Measurements from ENCODE around the gene TAAR6.
"Not testable (repeated sequence)": the region's sequence is repeated elsewhere in the genome, so short reads cannot be mapped to it uniquely, and the experiment has no call there.

The TAAR6 gene

DNA sequence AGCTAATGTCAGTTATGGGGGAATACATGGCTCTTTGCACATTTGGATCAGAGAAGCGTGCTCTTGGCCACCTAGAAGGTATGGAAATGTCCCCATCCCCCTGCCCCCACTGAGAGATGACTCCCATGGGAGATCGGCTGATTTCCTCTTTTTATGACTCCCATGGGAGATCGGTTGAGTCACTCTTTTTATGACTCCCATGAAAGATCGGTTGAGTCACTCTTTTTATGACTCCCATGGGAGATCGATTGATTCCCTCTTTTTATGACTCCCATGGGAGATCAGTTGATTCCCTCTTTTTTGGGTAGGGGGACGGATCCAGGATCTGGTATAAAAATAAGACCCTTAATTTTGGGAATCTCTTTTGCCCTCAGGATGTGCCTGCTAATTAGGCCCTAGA lies 42.3 kb upstream of the TAAR6 start:
- TF ChIP-seq, protein P1, sequence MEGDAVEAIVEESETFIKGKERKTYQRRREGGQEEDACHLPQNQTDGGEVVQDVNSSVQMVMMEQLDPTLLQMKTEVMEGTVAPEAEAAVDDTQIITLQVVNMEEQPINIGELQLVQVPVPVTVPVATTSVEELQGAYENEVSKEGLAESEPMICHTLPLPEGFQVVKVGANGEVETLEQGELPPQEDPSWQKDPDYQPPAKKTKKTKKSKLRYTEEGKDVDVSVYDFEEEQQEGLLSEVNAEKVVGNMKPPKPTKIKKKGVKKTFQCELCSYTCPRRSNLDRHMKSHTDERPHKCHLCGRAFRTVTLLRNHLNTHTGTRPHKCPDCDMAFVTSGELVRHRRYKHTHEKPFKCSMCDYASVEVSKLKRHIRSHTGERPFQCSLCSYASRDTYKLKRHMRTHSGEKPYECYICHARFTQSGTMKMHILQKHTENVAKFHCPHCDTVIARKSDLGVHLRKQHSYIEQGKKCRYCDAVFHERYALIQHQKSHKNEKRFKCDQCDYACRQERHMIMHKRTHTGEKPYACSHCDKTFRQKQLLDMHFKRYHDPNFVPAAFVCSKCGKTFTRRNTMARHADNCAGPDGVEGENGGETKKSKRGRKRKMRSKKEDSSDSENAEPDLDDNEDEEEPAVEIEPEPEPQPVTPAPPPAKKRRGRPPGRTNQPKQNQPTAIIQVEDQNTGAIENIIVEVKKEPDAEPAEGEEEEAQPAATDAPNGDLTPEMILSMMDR (IDR thresholded peaks at IDR 0.05), result no peak
- H3K27ac ChIP-seq, result no peak overlapping the region
- H3K27me3 ChIP-seq, result peaks cover 19% of the 10 kb centered on the region
- no peak overlapping the region for H3K4me3 ChIP-seq (ENCODE audit: low read depth in 1 of 2, low read length in 1 of 2)
- no peaks in the 10 kb centered on the region for H3K9me3 ChIP-seq
- no peaks in the 10 kb centered on the region for H3K36me3 ChIP-seq
- H3K4me1 ChIP-seq (ENCODE audit: control insufficient read depth in 1 of 2, insufficient read depth in 1 of 2, low read depth in 1 of 2, low read length in 1 of 2), result peaks cover 0 to 4% of the 10 kb centered on the region in 2 experiments

GRCh38 chr6:132530293-132530974 lies 39.7 kb upstream of the TAAR6 start:
- Histone ChIP-seq H3K4me1 (ENCODE audit: control insufficient read depth in 1 of 2, insufficient read depth in 1 of 2, low read depth in 1 of 2, low read length in 1 of 2) (peaks cover 0 to 4% of the 10 kb centered on the region in 2 experiments), H3K27me3 (no peaks in the 10 kb centered on the region), H3K27ac (no peak overlapping the region), H3K4me3 (ENCODE audit: low read depth in 1 of 2, low read length in 1 of 2) (no peak overlapping the region), H3K9me3 (no peaks in the 10 kb centered on the region), H3K36me3 (no peaks in the 10 kb centered on the region)
- TF ChIP-seq, protein P1 (IDR thresholded peaks at IDR 0.05), result peak; percentile 78

DNA sequence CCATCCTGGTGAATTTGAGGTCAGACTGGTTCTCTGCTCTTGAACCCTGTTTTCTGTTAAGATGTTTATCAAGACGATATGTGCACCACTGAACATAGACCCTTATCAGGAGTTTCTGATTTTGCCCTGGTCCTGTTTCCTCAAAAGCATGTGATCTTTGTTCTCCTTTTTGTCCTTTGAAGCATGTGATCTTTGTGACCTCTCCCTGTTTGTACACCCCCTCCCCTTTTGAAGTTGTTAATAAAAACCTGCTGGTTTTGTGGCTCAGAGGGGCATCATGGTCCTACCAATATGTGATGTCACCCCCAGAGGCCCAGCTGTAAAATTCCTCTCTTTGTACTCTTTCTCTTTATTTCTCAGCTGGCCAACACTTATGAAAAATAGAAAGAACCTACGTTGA lies 35.6 kb upstream of the TAAR6 start:
- not testable (repeated sequence) for H3K4me1 ChIP-seq (ENCODE audit: control insufficient read depth in 1 of 2, insufficient read depth in 1 of 2, low read depth in 1 of 2, low read length in 1 of 2); H3K4me3 ChIP-seq (ENCODE audit: low read depth in 1 of 2, low read length in 1 of 2); H3K9me3 ChIP-seq; H3K36me3 ChIP-seq; H3K27ac ChIP-seq
- peaks cover 35% of the 10 kb centered on the region for H3K27me3 ChIP-seq

GRCh38 chr6:132537145-132537544 lies 33.0 kb upstream of the TAAR6 start:
- Histone ChIP-seq H3K27ac (no peak overlapping the region), H3K4me3 (ENCODE audit: low read depth in 1 of 2, low read length in 1 of 2) (no peak overlapping the region), H3K36me3 (no peaks in the 10 kb centered on the region), H3K9me3 (no peaks in the 10 kb centered on the region), H3K27me3 (peaks cover 61% of the 10 kb centered on the region), H3K4me1 (ENCODE audit: control insufficient read depth in 1 of 2, insufficient read depth in 1 of 2, low read depth in 1 of 2, low read length in 1 of 2) (no peaks in the 10 kb centered on the region)
- TF ChIP-seq, protein P1 (IDR thresholded peaks at IDR 0.05), result no peak

- Histone ChIP-seq H3K9me3 (no peaks in the 10 kb centered on the region), H3K36me3 (no peaks in the 10 kb centered on the region), H3K27ac (no peak within 1 kb of the TSS), H3K27me3 (peaks cover 66% of the 10 kb centered on the region), H3K4me1 (ENCODE audit: control insufficient read depth in 1 of 2, insufficient read depth in 1 of 2, low read depth in 1 of 2, low read length in 1 of 2) (no peaks in the 10 kb centered on the region), H3K4me3 (ENCODE audit: low read depth in 1 of 2, low read length in 1 of 2) (no peak within 1 kb of the TSS)
- TF ChIP-seq, protein P1 (IDR thresholded peaks at IDR 0.05), result no peak
These were observed 32.1 kb upstream of the TAAR6 start, which contains the start of gene TAAR9 for GRCh38 chr6:132537977-132538376. TSS of gene TAAR9 (plus strand) at chr6:132538277. CDS start at chr6:132538290, 13 bp downstream.

DNA sequence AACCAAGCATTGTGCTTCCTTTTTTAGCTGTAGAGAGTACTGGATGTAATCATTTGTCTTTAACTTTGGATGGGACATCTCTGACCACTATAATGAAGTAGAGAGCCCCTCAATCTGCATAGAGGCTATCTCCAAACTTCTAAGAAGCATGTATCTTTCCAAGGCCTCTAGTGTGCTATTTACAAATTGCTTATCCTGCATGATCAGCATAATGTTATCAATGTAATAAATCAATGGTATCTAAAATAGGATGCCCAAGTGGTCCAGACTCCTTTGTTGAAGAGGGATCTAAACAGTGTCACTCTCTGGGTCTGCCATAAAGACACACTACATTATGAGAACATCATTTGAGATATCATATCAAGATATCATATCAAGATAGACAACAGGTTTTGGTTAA lies 25.3 kb upstream of the TAAR6 start:
- no peaks in the 10 kb centered on the region for H3K9me3 ChIP-seq
- H3K4me1 ChIP-seq (ENCODE audit: control insufficient read depth in 1 of 2, insufficient read depth in 1 of 2, low read depth in 1 of 2, low read length in 1 of 2), result no peaks in the 10 kb centered on the region
- H3K36me3 ChIP-seq, result no peaks in the 10 kb centered on the region
- TF ChIP-seq, protein P1 (IDR thresholded peaks at IDR 0.05), result no peak
- H3K27ac ChIP-seq, result no peak overlapping the region
- peaks cover 36% of the 10 kb centered on the region for H3K27me3 ChIP-seq
- no peak overlapping the region for H3K4me3 ChIP-seq (ENCODE audit: low read depth in 1 of 2, low read length in 1 of 2)
